Measurements from ENCODE around the gene YBEY.

Gene YBEY

GRCh38 chr21:46264690-46265144 lies 21.4 kb upstream of the YBEY start:
- no peak for DNase-seq

- DNase-seq: no peak
These were observed 20.2 kb upstream of the YBEY start for GRCh38 chr21:46265736-46266525.

DNA sequence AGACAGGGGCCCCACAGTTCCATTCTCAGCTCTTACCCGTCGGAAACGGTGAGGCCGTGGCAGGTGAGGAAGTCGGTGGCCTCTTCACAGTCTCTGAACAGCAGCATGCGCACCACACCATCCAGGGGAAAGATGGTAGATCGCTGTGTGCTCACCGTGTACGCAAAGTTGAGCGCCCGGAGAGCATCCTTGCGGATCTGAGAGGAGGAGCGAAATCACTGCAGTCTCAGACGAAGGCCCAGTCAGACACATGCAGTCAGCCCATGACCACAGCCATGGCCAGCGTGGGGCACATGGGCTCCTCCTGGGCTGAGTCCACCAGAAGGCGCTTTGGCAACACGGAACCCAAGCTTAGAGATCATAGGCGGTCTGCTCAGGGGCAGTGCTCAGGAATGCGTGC lies 19.2 kb upstream of the YBEY start:
- DNase-seq: no peak

GRCh38 chr21:46268371-46268770 lies 17.8 kb upstream of the YBEY start:
- peak in 1 of 14 donors; percentile 36 for DNase-seq

- DNase-seq: no peak
These were observed 16.7 kb upstream of the YBEY start for GRCh38 chr21:46269466-46269865.

- DNase-seq: no peak
These were observed 12.8 kb upstream of the YBEY start for GRCh38 chr21:46273341-46273740.

- DNase-seq: no peak
These were observed 11.2 kb upstream of the YBEY start for GRCh38 chr21:46274797-46275390.

DNA sequence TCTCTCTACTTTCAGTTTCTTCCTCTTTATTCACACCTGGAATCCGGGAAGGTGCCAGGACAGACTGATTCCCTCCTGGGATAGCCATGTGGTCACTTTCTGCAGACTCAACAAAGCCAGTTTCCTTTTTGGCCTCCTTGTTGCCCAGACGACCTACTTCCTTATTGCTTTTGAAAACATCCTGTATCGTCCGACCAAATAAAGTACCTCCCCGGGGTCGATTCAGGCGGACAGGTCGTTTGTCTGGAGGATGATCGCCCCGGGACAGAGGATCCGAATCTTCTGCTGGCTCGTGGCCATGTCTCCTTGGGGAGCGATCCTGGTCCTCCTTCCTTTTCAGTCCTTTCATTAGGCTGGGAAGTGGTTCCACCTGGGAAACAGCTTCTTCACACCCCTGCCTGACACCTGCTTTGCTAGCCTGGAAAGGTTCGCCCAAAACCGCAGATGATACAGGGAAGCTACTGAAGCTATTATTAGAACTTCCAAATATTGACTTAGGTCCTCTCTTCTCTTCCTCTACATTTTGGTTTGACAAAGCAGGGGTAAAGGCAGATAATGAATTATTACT lies 2.0 kb upstream of the YBEY start:
- no peak for DNase-seq

- DNase-seq: no peak
These were observed 1.4 kb upstream of the YBEY start for GRCh38 chr21:46284733-46285132.

DNA sequence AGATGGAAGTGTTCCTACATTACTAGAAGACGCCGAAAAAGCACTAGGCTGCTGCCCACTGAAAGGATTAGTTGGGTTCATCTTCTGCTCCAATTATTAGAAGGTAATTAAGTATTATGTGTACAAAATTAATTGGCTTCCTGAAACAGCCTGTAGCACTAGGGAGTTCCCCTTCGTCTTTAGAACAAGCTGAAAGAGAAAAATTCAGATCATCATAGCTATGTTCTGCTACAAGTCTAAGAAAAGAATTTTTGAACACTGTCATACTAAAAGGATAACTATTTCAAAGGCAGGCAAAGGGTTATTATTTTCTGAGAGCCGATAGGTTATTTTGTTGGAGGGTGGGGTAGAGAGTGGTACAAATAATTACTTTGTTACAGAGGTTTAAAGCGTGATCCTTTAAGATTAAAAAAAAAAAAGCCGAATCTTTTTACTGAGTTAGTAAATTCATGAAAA lies 908 bp upstream of the YBEY start, which contains the start of gene MCM3AP:
Gene MCM3AP, minus strand, starts transcription at position 406 of the 456 bp plus-strand sequence. Its CDS starts 325 bp downstream, at position 81.
- no peak for DNase-seq

- no peak for DNase-seq
These were observed 483 bp downstream of the YBEY start for GRCh38 chr21:46286648-46287002.

GRCh38 chr21:46287541-46287940 lies 1.4 kb downstream of the YBEY start:
- DNase-seq: no peak

GRCh38 chr21:46289655-46290179 lies 3.6 kb downstream of the YBEY start:
- DNase-seq: no peak

- no peak for DNase-seq
These were observed 5.4 kb downstream of the YBEY start for GRCh38 chr21:46291561-46291960.

DNA sequence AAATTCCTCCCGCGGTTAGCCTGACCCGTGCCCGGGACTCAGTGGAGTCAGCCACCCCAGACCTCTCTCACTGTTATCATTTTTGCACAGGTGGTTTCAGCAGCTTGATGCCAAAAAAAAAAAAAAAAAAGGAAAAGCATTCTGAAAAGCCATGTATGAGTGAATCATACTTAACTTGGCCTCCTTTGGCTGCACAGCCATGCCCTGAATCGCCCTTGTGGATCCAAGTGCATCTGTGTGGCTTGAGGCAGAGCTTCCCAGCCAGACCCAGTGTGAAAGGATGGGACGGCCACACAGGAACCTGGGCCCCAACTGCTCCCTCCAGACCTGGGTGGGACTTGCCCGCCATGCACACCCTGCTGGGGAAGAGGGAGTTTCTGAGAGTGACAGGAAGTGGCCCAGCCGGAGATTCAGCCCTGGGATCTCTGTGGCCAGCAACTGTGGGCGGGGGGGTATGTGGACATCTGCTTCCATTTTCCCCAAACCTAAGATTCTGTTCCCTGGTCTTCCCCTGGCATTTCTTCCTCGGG lies 8.6 kb downstream of the YBEY start:
- DNase-seq: no peak

GRCh38 chr21:46295177-46295770 lies 9.1 kb downstream of the YBEY start:
- DNase-seq: no peak

DNA sequence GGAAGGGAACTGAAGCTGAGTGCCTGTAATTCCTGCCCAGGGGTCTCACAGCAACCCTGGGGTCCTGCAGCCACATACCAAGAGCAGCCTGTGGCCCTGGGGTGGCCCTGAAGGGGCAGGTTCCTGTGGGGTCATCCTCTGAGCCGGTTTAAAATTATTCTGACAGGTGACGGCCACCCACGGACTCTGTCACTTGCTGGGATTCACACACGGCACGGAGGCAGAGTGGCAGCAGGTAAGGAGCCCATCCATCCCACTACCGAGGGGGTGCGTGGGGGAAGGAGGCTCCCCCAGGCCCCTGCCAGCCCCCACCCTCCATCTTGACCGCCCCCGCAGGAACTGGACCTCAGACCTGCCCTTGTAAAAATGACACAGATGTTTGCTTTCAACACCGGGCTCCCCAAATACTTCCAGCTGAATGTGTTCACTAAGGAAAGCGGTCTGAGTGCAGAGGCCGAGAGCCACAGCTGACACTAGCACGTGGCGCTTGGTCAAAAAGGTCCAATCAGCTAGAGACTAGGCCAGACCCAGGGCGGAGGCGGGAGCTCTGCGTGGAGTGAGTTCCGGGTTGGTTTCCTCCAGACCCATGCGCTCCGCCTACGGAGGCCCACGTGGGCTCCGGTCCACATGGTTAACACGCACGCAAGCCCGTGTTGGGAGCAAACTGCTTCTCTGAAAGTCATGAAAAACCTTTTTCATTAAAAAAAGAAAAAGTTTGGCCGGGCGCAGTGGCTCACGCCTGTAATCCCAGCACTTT lies 10.0 kb downstream of the YBEY start:
- peak in 3 of 14 donors; percentile 11 to 33 (median 31) for DNase-seq

DNA sequence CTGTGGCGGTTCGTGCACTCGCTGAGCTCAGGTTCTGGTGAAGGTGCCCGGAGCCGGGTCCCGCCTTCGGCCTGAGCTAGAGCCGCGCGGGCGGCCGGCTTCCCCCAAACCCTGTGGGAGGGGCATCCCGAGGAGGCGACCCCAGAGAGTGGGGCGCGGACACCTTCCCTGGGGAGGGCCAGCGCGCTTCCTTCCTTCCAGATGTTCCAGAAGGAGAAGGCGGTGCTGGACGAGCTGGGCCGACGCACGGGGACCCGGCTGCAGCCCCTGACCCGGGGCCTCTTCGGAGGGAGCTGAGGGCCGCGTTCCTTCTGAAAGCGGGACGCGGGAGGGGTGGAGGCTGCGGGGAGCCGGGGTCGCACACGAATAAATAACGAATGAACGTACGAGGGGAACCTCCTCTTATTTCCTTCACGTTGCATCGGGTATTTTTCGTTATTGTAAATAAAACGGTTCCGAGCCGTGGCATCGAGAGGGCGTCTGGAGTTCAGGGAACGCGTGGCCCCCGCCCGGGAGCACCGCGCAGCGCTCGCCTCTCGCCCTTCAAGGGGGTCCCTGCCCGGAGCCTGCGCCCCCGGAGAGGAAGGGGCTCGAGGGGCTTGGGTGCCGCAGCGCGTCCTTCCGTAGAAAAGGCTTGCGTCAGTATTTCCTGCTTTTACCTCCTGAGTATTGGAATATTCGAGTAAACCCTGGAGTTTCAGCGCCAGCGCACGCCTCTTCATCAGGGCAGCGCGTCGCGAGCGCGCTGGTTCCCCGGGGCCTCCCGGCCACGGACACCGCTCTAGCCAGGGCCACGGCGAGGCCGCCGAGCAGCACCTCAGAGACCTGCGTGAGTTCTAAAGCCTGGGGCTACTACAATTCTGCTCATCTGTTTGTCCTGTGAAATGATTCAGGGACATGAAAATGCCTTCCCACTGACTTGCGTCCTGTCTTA lies 11.5 kb downstream of the YBEY start:
- DNase-seq: no peak

DNA sequence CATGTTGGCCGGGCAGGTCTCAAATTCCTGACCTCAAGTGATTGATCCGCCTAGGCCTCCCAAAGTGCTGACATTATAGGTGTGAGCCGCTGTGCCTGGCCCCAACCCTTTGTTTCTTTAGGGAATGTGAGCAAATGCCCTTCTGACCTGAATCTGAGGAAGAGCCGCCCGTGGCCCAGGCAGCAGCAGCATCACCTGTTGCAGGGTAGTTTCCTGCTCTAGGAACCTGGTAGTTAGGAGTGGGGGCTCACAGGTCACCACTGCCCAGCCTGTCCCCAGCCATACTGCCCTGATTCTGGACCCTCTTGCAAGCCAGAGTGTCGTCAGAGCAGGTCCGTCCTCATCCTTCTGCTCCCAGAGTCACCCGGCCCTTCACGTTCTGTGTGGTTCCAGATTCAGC lies 13.0 kb downstream of the YBEY start:
- no peak for DNase-seq

DNA sequence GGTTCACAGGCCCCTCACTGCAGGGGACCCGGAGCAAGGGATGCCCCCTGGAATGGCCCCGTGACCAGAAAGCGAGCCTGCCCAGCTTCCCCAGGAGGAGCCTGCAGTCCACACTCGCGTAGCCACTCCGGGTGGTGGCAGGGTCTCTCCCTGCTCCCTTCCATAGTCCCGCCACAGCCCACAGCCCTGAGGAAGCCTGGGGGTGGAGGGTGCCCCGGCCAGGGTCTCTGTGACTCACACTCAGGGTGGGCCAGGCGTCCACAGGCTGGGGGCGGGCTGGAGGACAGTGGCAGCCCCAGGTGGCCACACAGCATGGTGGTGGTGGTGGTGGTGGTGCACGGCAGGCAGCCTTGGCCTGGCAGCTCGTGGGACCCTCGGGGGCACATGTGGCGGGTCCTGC lies 15.6 kb downstream of the YBEY start:
- no peak for DNase-seq

- no peak for DNase-seq
These were observed 18.3 kb downstream of the YBEY start for GRCh38 chr21:46304437-46304836.

Measured in C1 segment of cervical spinal cord (tissue), 14 donors.